Measurements from ENCODE around the gene DGKE. TPM values are rescaled to one million over a fixed set of nuclear protein-coding genes. Genes with fewer than 3 reads are reported as not detected.

Gene DGKE
- total RNA-seq, 4 donors from 2014 or later = 1.7 to 10.7 (median 7.9) TPM

GRCh38 chr17:56912105-56912999 lies 78.4 kb downstream of the DGKE start:
- 21 to 34% methylated on average over 13 to 18 of the region's 21 CpGs for WGBS, 2 donors
- no peaks in the 10 kb centered on the region for H3K27me3 ChIP-seq
- DNase-seq = no peak
- H3K9me3 ChIP-seq = no peaks in the 10 kb centered on the region
- peaks cover 0 to 19% (median 5%) of the 10 kb centered on the region in 3 donors for H3K36me3 ChIP-seq
- peaks cover 41 to 90% (median 48%) of the 10 kb centered on the region in 3 donors for H3K4me1 ChIP-seq
- peak overlapping the region; percentile 87 to 98 (median 94) for H3K27ac ChIP-seq
- peak overlapping the region; percentile 82 to 93 (median 86) for H3K4me3 ChIP-seq
- no peak for TF ChIP-seq CTCF (IDR thresholded peaks at IDR 0.05)
- TF ChIP-seq POLR2A (IDR thresholded peaks at IDR 0.05) = no peak
- intact Hi-C loops (cut with DNase I) = no loop called here

- peaks cover 41 to 84% (median 48%) of the 10 kb centered on the region in 3 donors for H3K4me1 ChIP-seq
- H3K9me3 ChIP-seq = no peaks in the 10 kb centered on the region
- no peak for DNase-seq
- 6 to 19% methylated on average over 5 to 7 of the region's 7 CpGs for WGBS, 2 donors
- peak overlapping the region; percentile 82 to 93 (median 86) for H3K4me3 ChIP-seq
- H3K36me3 ChIP-seq = peaks cover 0 to 13% (median 0%) of the 10 kb centered on the region in 3 donors
- intact Hi-C loops (cut with DNase I) = no loop called here
- TF ChIP-seq CTCF (IDR thresholded peaks at IDR 0.05) (no peak), POLR2A (IDR thresholded peaks at IDR 0.05) (no peak)
- H3K27ac ChIP-seq = peak overlapping the region; percentile 87 to 98 (median 94)
- no peaks in the 10 kb centered on the region for H3K27me3 ChIP-seq
Measured at GRCh38 chr17:56913000-56913311, 79.0 kb downstream of the DGKE start.

GRCh38 chr17:56913353-56913866 lies 79.5 kb downstream of the DGKE start:
- Histone ChIP-seq H3K4me1 (peaks cover 41 to 80% (median 48%) of the 10 kb centered on the region in 3 donors), H3K27ac (peak overlapping the region; percentile 87 to 98 (median 94)), H3K27me3 (no peaks in the 10 kb centered on the region), H3K9me3 (no peaks in the 10 kb centered on the region), H3K36me3 (peaks cover 0 to 8% (median 0%) of the 10 kb centered on the region in 3 donors), H3K4me3 (peak overlapping the region; percentile 82 to 93 (median 86))
- no peak for DNase-seq
- no peak for TF ChIP-seq CTCF (IDR thresholded peaks at IDR 0.05)
- TF ChIP-seq POLR2A (IDR thresholded peaks at IDR 0.05) = no peak
- intact Hi-C loops (cut with DNase I) = no loop called here
- 0% methylated on average over 5 to 13 of the region's 44 CpGs for WGBS, 2 donors

GRCh38 chr17:56913867-56914580 lies 80.1 kb downstream of the DGKE start, which contains the start of gene TRIM25:
Gene TRIM25 (minus strand): TSS chr17:56914049. CDS start chr17:56913988, 61 bp downstream.
- TF ChIP-seq POLR2A (IDR thresholded peaks at IDR 0.05) (peak; percentile 43 to 99 (median 92)), CTCF (IDR thresholded peaks at IDR 0.05) (peak in 2 of 6 experiments; percentile 4 to 5)
- H3K4me3 ChIP-seq = peak within 1 kb of the TSS; percentile 82 to 93 (median 86)
- WGBS, 2 donors = 1 to 3% methylated on average over 11 to 12 of the region's 58 CpGs
- peaks cover 39 to 73% (median 42%) of the 10 kb centered on the region in 3 donors for H3K4me1 ChIP-seq
- peak; percentile 68 for DNase-seq
- H3K27ac ChIP-seq = peak within 1 kb of the TSS; percentile 87 to 98 (median 94)
- H3K27me3 ChIP-seq = no peaks in the 10 kb centered on the region
- no peaks in the 10 kb centered on the region for H3K9me3 ChIP-seq
- peaks cover 0 to 2% (median 0%) of the 10 kb centered on the region in 3 donors for H3K36me3 ChIP-seq
- intact Hi-C loops (cut with DNase I) = no loop called here

All from esophagus squamous epithelium (tissue), 5 donors.